Esophagus muscularis mucosa (tissue), 4 donors: Measurements from ENCODE around the gene TUBGCP2.
A peak's percentile ranks its signal among the peaks of the same experiment; 100 is the strongest.

Experiments used
- CTCF ChIP-seq, 3 experiments: fragments of 200-600 bp in 2 of 3; fragments of 450-650 bp in 1 of 3; sonication (generic) in 2 of 3; IDR thresholded peaks; one replicate each; pipeline ENCODE4 v1.5.1; 2017 to 2019; ENCODE audit warnings: antibody characterized with exemption in 3 of 3, mild to moderate bottlenecking in 2 of 3, moderate library complexity in 1 of 3
- EP300 ChIP-seq: sonication (generic); formaldehyde crosslinking; IDR thresholded peaks from one replicate; pipeline ENCODE4 v1.6.1; 2017; ENCODE audit warnings: antibody characterized with exemption
- POLR2A ChIP-seq: fragments of 450-650 bp; IDR thresholded peaks from one replicate; pipeline ENCODE4 v1.6.1; 2017; ENCODE audit warnings: antibody characterized with exemption, moderate library complexity, mild to moderate bottlenecking, low read depth
- POLR2AphosphoS5 ChIP-seq, 2 donors: sonication (generic); formaldehyde crosslinking; IDR thresholded peaks; one replicate each; pipeline ENCODE4 v1.6.1; 2017; ENCODE audit warnings: antibody characterized with exemption in 2 of 2

GRCh38 chr10:133307776-133308420 is 774 bp downstream of the TUBGCP2 start:
- TF ChIP-seq CTCF (IDR thresholded peaks at IDR 0.05), result peak; percentile 43 to 55 (median 45)
- no peak for TF ChIP-seq POLR2AphosphoS5 (IDR thresholded peaks at IDR 0.05)
- TF ChIP-seq POLR2A, result no peak
- no peak for TF ChIP-seq EP300
